WTC11 (cell line): ENCODE data around the gene ADCY5. TPM values are rescaled to one million over a fixed set of nuclear protein-coding genes. Genes with fewer than 3 reads are reported as not detected.

Source experiments
- ATAC-seq: fragments of 200-7000 bp; cut with Tn5 transposase; 2 replicates; pipeline ENCODE4 v1.10.0; 2021; ENCODE audit warnings: mild to moderate bottlenecking, moderate library complexity
- CTCF ChIA-PET: fragments of 300-600 bp; sonication (Branson Sonifier 250); formaldehyde crosslinking; loops from one replicate; lab custom pipeline; 2021; ENCODE audit warnings: antibody characterized with exemption; lab: Charles Lee
- POLR2A ChIA-PET: fragments of 350-600 bp; sonication (Branson Sonifier 250); formaldehyde crosslinking; loops from one replicate; lab custom pipeline; 2021; ENCODE audit warnings: antibody characterized with exemption; lab: Charles Lee
- DNase-seq: peaks from one replicate; pipeline ENCODE4 v3.0.0; 2021; ENCODE audit warnings: low spot score
- H3K27ac Mint-ChIP-seq: 2 replicates; pipeline ENCODE4 v1.8.0; 2021; ENCODE audit warnings: mixed read lengths
- H3K27me3 Mint-ChIP-seq: 2 replicates; pipeline ENCODE4 v1.8.0; 2021; ENCODE audit warnings: low read depth, mild to moderate bottlenecking, moderate library complexity, mixed read lengths
- H3K36me3 Mint-ChIP-seq: 2 replicates; pipeline ENCODE4 v1.8.0; 2021; ENCODE audit warnings: mixed read lengths
- H3K4me1 Mint-ChIP-seq: 2 replicates; pipeline ENCODE4 v1.8.0; 2022; ENCODE audit warnings: mixed read lengths
- H3K4me3 Mint-ChIP-seq: 2 replicates; pipeline ENCODE4 v1.8.0; 2021; ENCODE audit warnings: mild to moderate bottlenecking, moderate library complexity, mixed read lengths
- H3K9me3 Mint-ChIP-seq: 2 replicates; pipeline ENCODE4 v1.8.0; 2021; ENCODE audit warnings: mixed read lengths
- ARID4B ChIP-seq: sonication (generic); formaldehyde crosslinking; IDR thresholded peaks from 2 replicates; pipeline ENCODE4 v1.8.0; 2023; ENCODE audit warnings: missing genetic modification reagents, mild to moderate bottlenecking, borderline replicate concordance
- FOXK1 ChIP-seq: sonication (generic); formaldehyde crosslinking; IDR thresholded peaks from 2 replicates; pipeline ENCODE4 v1.8.0; 2022; ENCODE audit warnings: mild to moderate bottlenecking, moderate library complexity, missing genetic modification reagents
- GRHL2 ChIP-seq: fragments of 250-450 bp; sonication (Bioruptor Pico); IDR thresholded peaks from 2 replicates; pipeline ENCODE4 v1.8.0; 2022; ENCODE audit warnings: mild to moderate bottlenecking, moderate library complexity; ENCODE audit not compliant: insufficient replicate concordance, severe bottlenecking
- GTF2I ChIP-seq: fragments of 250-450 bp; sonication (Bioruptor Pico); conservative IDR thresholded peaks from 2 replicates; pipeline ENCODE4 v1.4.0; 2021; ENCODE audit warnings: mild to moderate bottlenecking
- NFE2L1 ChIP-seq: sonication (generic); formaldehyde crosslinking; IDR thresholded peaks from 2 replicates; pipeline ENCODE4 v1.8.1; 2023; ENCODE audit warnings: missing genetic modification reagents
- NR3C1 ChIP-seq: sonication (generic); formaldehyde crosslinking; conservative IDR thresholded peaks from 2 replicates; pipeline ENCODE4 v1.8.1; 2023; ENCODE audit warnings: low read depth, mild to moderate bottlenecking, missing genetic modification reagents
- PRDM15 ChIP-seq: sonication (generic); formaldehyde crosslinking; IDR thresholded peaks from 2 replicates; pipeline ENCODE4 v1.8.0; 2022; ENCODE audit warnings: missing genetic modification reagents
- SMAD3 ChIP-seq: sonication (generic); formaldehyde crosslinking; IDR thresholded peaks from 2 replicates; pipeline ENCODE4 v1.8.0; 2022; ENCODE audit warnings: missing genetic modification reagents, mild to moderate bottlenecking, borderline replicate concordance
- USF1 ChIP-seq: sonication (generic); formaldehyde crosslinking; IDR thresholded peaks from 2 replicates; pipeline ENCODE4 v1.8.0; 2022; ENCODE audit warnings: mild to moderate bottlenecking, missing genetic modification reagents
- USF2 ChIP-seq: sonication (generic); formaldehyde crosslinking; IDR thresholded peaks from 2 replicates; pipeline ENCODE4 v1.8.1; 2023; ENCODE audit warnings: mild to moderate bottlenecking, missing genetic modification reagents, moderate library complexity
- ZNF219 ChIP-seq: sonication (generic); formaldehyde crosslinking; IDR thresholded peaks from 2 replicates; pipeline ENCODE4 v1.8.0; 2023; ENCODE audit warnings: missing genetic modification reagents, mild to moderate bottlenecking, borderline replicate concordance
- ZNF232 ChIP-seq: sonication (generic); formaldehyde crosslinking; IDR thresholded peaks from 2 replicates; pipeline ENCODE4 v1.8.0; 2022; ENCODE audit warnings: mild to moderate bottlenecking, missing genetic modification reagents
- ZNF671 ChIP-seq: fragments of 250-450 bp; sonication (Bioruptor Pico); IDR thresholded peaks from 2 replicates; pipeline ENCODE4 v1.8.0; 2021; ENCODE audit warnings: mild to moderate bottlenecking
- total RNA-seq: library from RNA; stranded (reverse); gene quantifications from 3 replicates; pipeline ENCODE4 v1.2.3, GENCODE V29; 2021
- TF ChIP-seq, protein P1 (sequence below): sonication (generic); formaldehyde crosslinking; IDR thresholded peaks from 2 replicates; pipeline ENCODE4 v1.8.1; 2022; ENCODE audit warnings: mild to moderate bottlenecking, moderate library complexity, missing genetic modification reagents
- TF ChIP-seq, protein P2 (sequence below): sonication (generic); formaldehyde crosslinking; conservative IDR thresholded peaks from 2 replicates; pipeline ENCODE4 v1.8.1; 2023; ENCODE audit warnings: mild to moderate bottlenecking, low read depth, missing genetic modification reagents, moderate library complexity

ADCY5 gene
- total RNA-seq, 1 experiment from 2014 or later = 23.5 TPM

- TF ChIP-seq GTF2I (CRISPR knock-in tag) = no peak
- peak; percentile 95 for TF ChIP-seq ARID4B (CRISPR knock-in tag)
- TF ChIP-seq USF1 (CRISPR knock-in tag) = 0 out of 2 replicates have a peak, but pooled peaks have one; percentile 49
- no peak for TF ChIP-seq PRDM15 (CRISPR knock-in tag)
- TF ChIP-seq USF2 (CRISPR knock-in tag) = peak; percentile 23; the same call in 1 of the 2 replicates
Observed at GRCh38 chr3:123286308-123287023, 162.4 kb downstream of the ADCY5 start (continued).

DNA sequence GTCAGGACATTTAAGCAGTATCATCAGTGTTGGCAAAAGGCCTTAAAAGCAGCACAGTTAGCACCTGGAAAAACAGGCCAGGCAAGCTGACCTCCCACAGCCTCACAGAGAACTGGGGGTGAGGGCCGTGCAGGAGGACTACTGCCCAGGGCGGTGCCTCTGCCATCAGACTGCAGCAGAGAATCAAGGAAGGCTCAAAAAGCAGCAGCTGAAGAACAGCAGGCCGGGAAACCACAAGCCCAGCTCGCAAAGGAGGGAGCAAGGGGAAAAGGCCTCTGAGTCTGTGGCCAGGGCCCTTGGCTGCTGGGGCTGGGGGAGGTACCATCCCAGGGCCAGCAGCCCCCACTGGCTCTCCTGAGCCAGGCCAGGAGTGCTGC lies 163.0 kb downstream of the ADCY5 start:
- CTCF ChIA-PET = interaction anchor here (0.6 to 3.1 kb wide), 36 partner anchors 9 to 356 kb away, joined by 3 to 27 read pairs (median 4); partner anchors contain the start of gene SEMA5B
- H3K9me3 Mint-ChIP-seq = no peaks in the 10 kb centered on the region

GRCh38 chr3:123285479-123285878 lies 163.4 kb downstream of the ADCY5 start:
- no peak for ATAC-seq
- ChIA-PET CTCF (interaction anchor here (0.8 to 3.1 kb wide), 6 partner anchors 22 to 204 kb away, joined by 3 to 21 read pairs (median 4); no protein-coding TSS in a partner anchor), POLR2A (no interaction called here)
- peaks cover 34% of the 10 kb centered on the region for H3K36me3 Mint-ChIP-seq
- H3K9me3 Mint-ChIP-seq = no peaks in the 10 kb centered on the region
- H3K27ac Mint-ChIP-seq = no peak overlapping the region
- no peak for DNase-seq
- no peaks in the 10 kb centered on the region for H3K4me1 Mint-ChIP-seq
- H3K27me3 Mint-ChIP-seq = no peaks in the 10 kb centered on the region
- no peak overlapping the region for H3K4me3 Mint-ChIP-seq
- no peak for TF ChIP-seq FOXK1 (CRISPR knock-in tag)
- no peak for TF ChIP-seq GRHL2
- no peak for TF ChIP-seq NFE2L1 (CRISPR knock-in tag)
- TF ChIP-seq NR3C1 (CRISPR knock-in tag) = no peak
- no peak for TF ChIP-seq USF1 (CRISPR knock-in tag)
- no peak for TF ChIP-seq ZNF671
- no peak for TF ChIP-seq ZNF232 (CRISPR knock-in tag)
- no peak for TF ChIP-seq SMAD3 (CRISPR knock-in tag)
- TF ChIP-seq, protein P1, sequence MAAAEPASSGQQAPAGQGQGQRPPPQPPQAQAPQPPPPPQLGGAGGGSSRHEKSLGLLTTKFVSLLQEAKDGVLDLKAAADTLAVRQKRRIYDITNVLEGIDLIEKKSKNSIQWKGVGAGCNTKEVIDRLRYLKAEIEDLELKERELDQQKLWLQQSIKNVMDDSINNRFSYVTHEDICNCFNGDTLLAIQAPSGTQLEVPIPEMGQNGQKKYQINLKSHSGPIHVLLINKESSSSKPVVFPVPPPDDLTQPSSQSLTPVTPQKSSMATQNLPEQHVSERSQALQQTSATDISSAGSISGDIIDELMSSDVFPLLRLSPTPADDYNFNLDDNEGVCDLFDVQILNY (CRISPR knock-in tag) = no peak

More for the DNA sequence above, 163.0 kb downstream of the ADCY5 start:
- no peaks in the 10 kb centered on the region for H3K4me1 Mint-ChIP-seq
- H3K27me3 Mint-ChIP-seq = no peaks in the 10 kb centered on the region
- TF ChIP-seq, protein P2, sequence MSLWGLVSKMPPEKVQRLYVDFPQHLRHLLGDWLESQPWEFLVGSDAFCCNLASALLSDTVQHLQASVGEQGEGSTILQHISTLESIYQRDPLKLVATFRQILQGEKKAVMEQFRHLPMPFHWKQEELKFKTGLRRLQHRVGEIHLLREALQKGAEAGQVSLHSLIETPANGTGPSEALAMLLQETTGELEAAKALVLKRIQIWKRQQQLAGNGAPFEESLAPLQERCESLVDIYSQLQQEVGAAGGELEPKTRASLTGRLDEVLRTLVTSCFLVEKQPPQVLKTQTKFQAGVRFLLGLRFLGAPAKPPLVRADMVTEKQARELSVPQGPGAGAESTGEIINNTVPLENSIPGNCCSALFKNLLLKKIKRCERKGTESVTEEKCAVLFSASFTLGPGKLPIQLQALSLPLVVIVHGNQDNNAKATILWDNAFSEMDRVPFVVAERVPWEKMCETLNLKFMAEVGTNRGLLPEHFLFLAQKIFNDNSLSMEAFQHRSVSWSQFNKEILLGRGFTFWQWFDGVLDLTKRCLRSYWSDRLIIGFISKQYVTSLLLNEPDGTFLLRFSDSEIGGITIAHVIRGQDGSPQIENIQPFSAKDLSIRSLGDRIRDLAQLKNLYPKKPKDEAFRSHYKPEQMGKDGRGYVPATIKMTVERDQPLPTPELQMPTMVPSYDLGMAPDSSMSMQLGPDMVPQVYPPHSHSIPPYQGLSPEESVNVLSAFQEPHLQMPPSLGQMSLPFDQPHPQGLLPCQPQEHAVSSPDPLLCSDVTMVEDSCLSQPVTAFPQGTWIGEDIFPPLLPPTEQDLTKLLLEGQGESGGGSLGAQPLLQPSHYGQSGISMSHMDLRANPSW = no peak
- 0 out of 2 replicates have a peak, but pooled peaks have one; percentile 24 for TF ChIP-seq ZNF219
- TF ChIP-seq, all 79 proteins: peak for 1
- H3K36me3 Mint-ChIP-seq = peaks cover 39% of the 10 kb centered on the region
- DNase-seq (no peak), ATAC-seq (no peak)
- POLR2A ChIA-PET = no interaction called here
- H3K4me3 Mint-ChIP-seq = no peak overlapping the region
- H3K27ac Mint-ChIP-seq = no peak overlapping the region
